H1 (cell line): Measurements from ENCODE around the gene XPO5. TPM values are rescaled to one million over a fixed set of nuclear protein-coding genes. Genes with fewer than 3 reads are reported as not detected.

ENCODE experiments used
- CTCF ChIA-PET: fragments of 300-600 bp; sonication (Branson Sonifier 250); formaldehyde crosslinking; loops from one replicate; lab custom pipeline; 2021; ENCODE audit not compliant: partially characterized antibody; lab: Charles Lee
- POLR2A ChIA-PET: fragments of 300-600 bp; sonication (Branson Sonifier 250); formaldehyde crosslinking; loops from one replicate; lab custom pipeline; 2021; ENCODE audit warnings: inconsistent platforms; ENCODE audit not compliant: partially characterized antibody; lab: Charles Lee
- DNase-seq, 2 experiments: peaks; one replicate each; pipeline versions ENCODE4 v3.0.0 to v3.0.0-alpha.2; 2010 to 2022; ENCODE audit warnings: low spot score in 2 of 2, low read depth in 1 of 2, mixed read lengths in 1 of 2
- FAIRE-seq: peaks from 2 replicates; lab custom pipeline; 2011; peaks lifted over from hg19 to GRCh38; lab: Jason Lieb, UNC
- H2AFZ ChIP-seq: 2 replicates; pipeline ENCODE4 v1.8.1; 2012; ENCODE audit warnings: low read length, inconsistent platforms
- H2AK5ac ChIP-seq: 2 replicates; pipeline ENCODE4 v1.6.1; 2013; ENCODE audit warnings: low read depth, low read length
- H2BK120ac ChIP-seq: replicated peaks from 2 replicates; pipeline ENCODE3; 2013; ENCODE audit warnings: low read depth, low read length, inconsistent platforms
- H2BK12ac ChIP-seq: 2 replicates; pipeline ENCODE4 v1.6.1; 2013; ENCODE audit warnings: low read depth, low read length
- H2BK15ac ChIP-seq: 2 replicates; pipeline ENCODE4 v1.6.1; 2013; ENCODE audit warnings: low read length
- H2BK20ac ChIP-seq: 2 replicates; pipeline ENCODE4 v1.6.1; 2013; ENCODE audit warnings: low read length
- H2BK5ac ChIP-seq: 2 replicates; pipeline ENCODE4 v1.6.1; 2013; ENCODE audit warnings: low read depth, low read length
- H3K14ac ChIP-seq: 2 replicates; pipeline ENCODE4 v1.6.1; 2013; ENCODE audit warnings: inconsistent platforms; ENCODE audit not compliant: insufficient read length
- H3K18ac ChIP-seq: 2 replicates; pipeline ENCODE4 v1.6.1; 2013; ENCODE audit warnings: low read length; ENCODE audit errors: extremely low read depth
- H3K23ac ChIP-seq: 2 replicates; pipeline ENCODE4 v1.6.1; 2013; ENCODE audit warnings: inconsistent platforms; ENCODE audit not compliant: insufficient read length
- H3K23me2 ChIP-seq: 2 replicates; pipeline ENCODE4 v1.6.1; 2013; ENCODE audit warnings: low read depth, low read length
- H3K27ac ChIP-seq: 2 replicates; pipeline ENCODE4 v1.6.1; 2011; ENCODE audit warnings: low read depth, low read length, inconsistent platforms
- H3K27me3 ChIP-seq, 4 experiments: replicated peaks in 1 of 4; 1 replicate in 1 of 4; 2 replicates in 3 of 4; pipeline versions ENCODE4 v1.6.1 to v1.8.1; 2011 to 2013; ENCODE audit warnings: low read length in 3 of 4, mild to moderate bottlenecking in 3 of 4, inconsistent platforms in 2 of 4, mixed read lengths in 2 of 4, moderate library complexity in 1 of 4; ENCODE audit not compliant: control insufficient read depth in 3 of 4, insufficient read depth in 3 of 4; ENCODE audit errors: extremely low read depth in 1 of 4
- H3K36me3 ChIP-seq, 4 experiments: 2 replicates each; pipeline versions ENCODE4 v1.6.1 to v1.8.1; 2011 to 2013; ENCODE audit warnings: mild to moderate bottlenecking in 4 of 4, low read length in 3 of 4, moderate library complexity in 2 of 4, control low read depth in 1 of 4, inconsistent platforms in 1 of 4; ENCODE audit not compliant: insufficient read depth in 4 of 4, control insufficient read depth in 2 of 4
- H3K4ac ChIP-seq: replicated peaks from 2 replicates; pipeline ENCODE3; 2013; ENCODE audit warnings: low read length, low read depth, mixed read lengths, inconsistent platforms; ENCODE audit not compliant: insufficient read length
- H3K4me1 ChIP-seq, 4 experiments: replicated peaks in 1 of 4; 1 replicate in 1 of 4; 2 replicates in 3 of 4; pipeline versions ENCODE4 v1.6.1 to v1.8.1; 2011 to 2013; ENCODE audit warnings: low read length in 3 of 4, inconsistent platforms in 2 of 4, mixed read lengths in 1 of 4; ENCODE audit not compliant: insufficient read depth in 4 of 4, control insufficient read depth in 3 of 4
- H3K4me2 ChIP-seq, 2 experiments: 2 replicates each; pipeline versions ENCODE4 v1.6.1 to v1.8.1; 2011 to 2013; ENCODE audit warnings: low read depth in 2 of 2, low read length in 2 of 2, control low read depth in 1 of 2, inconsistent platforms in 1 of 2, mild to moderate bottlenecking in 1 of 2; ENCODE audit not compliant: insufficient read depth in 1 of 2
- H3K4me3 ChIP-seq, 4 experiments: fragments of 200-600, 300-600 bp in 1 of 4; sonication (generic), shearing (Covaris generic), sonication (Bioruptor Twin) in 1 of 4; 2 replicates each; pipeline versions ENCODE4 v1.5.1 to v1.8.1; 2011 to 2016; ENCODE audit warnings: low read length in 4 of 4, low read depth in 3 of 4, control low read depth in 2 of 4, inconsistent platforms in 2 of 4, mild to moderate bottlenecking in 2 of 4, mixed read lengths in 1 of 4, moderate library complexity in 1 of 4; ENCODE audit not compliant: insufficient read depth in 2 of 4; ENCODE audit errors: extremely low read depth in 1 of 4
- H3K56ac ChIP-seq: replicated peaks from 2 replicates; pipeline ENCODE3; 2013; ENCODE audit warnings: low read depth, mild to moderate bottlenecking, mixed read lengths, low read length, inconsistent platforms; ENCODE audit not compliant: insufficient read length
- H3K79me1 ChIP-seq: 2 replicates; pipeline ENCODE4 v1.6.1; 2013; ENCODE audit warnings: low read depth, low read length, control low read depth
- H3K79me2 ChIP-seq, 2 experiments: 2 replicates each; pipeline versions ENCODE4 v1.6.1 to v1.8.1; 2012 to 2013; ENCODE audit warnings: low read length in 2 of 2, mild to moderate bottlenecking in 2 of 2, inconsistent platforms in 1 of 2; ENCODE audit not compliant: insufficient read depth in 2 of 2, control insufficient read depth in 1 of 2
- H3K9ac ChIP-seq, 4 experiments: replicated peaks in 1 of 4; 1 replicate in 1 of 4; 2 replicates in 3 of 4; pipeline versions ENCODE4 v1.6.1 to v1.8.1; 2011 to 2013; ENCODE audit warnings: low read depth in 3 of 4, low read length in 3 of 4, control low read depth in 2 of 4, mild to moderate bottlenecking in 2 of 4, moderate library complexity in 2 of 4, inconsistent platforms in 1 of 4; ENCODE audit errors: extremely low read depth in 1 of 4
- H3K9me3 ChIP-seq, 2 experiments: 2 replicates each; pipeline versions ENCODE4 v1.6.1 to v1.8.1; 2012 to 2013; ENCODE audit warnings: mild to moderate bottlenecking in 2 of 2, moderate library complexity in 2 of 2, control low read depth in 1 of 2, inconsistent platforms in 1 of 2, low read depth in 1 of 2, low read length in 1 of 2, mixed read lengths in 1 of 2; ENCODE audit not compliant: insufficient read depth in 2 of 2
- H4K20me1 ChIP-seq, 2 experiments: replicated peaks in 1 of 2; 2 replicates each; pipeline versions ENCODE3 to v1.8.1; 2011 to 2013; ENCODE audit warnings: inconsistent platforms in 2 of 2, low read length in 2 of 2, mild to moderate bottlenecking in 1 of 2; ENCODE audit not compliant: insufficient read depth in 2 of 2, control insufficient read depth in 1 of 2
- H4K5ac ChIP-seq: 2 replicates; pipeline ENCODE4 v1.6.1; 2013; ENCODE audit warnings: low read length, low read depth, mixed read lengths, inconsistent platforms; ENCODE audit not compliant: insufficient read length
- H4K8ac ChIP-seq: 2 replicates; pipeline ENCODE4 v1.8.0; 2013; ENCODE audit warnings: mild to moderate bottlenecking, moderate library complexity, low read length, inconsistent platforms; ENCODE audit not compliant: insufficient read depth; ENCODE audit errors: extremely low read depth
- H4K91ac ChIP-seq: replicated peaks from 2 replicates; pipeline ENCODE3; 2013; ENCODE audit warnings: low read length, mixed read lengths, inconsistent platforms; ENCODE audit not compliant: insufficient read length
- BACH1 ChIP-seq: IDR thresholded peaks from 2 replicates; pipeline ENCODE4 v1.6.1; 2012; ENCODE audit warnings: low read length, improper control_type of control experiment
- CEBPB ChIP-seq: IDR thresholded peaks from 2 replicates; pipeline ENCODE4 v1.6.1; 2012; ENCODE audit warnings: low read depth, low read length
- CHD2 ChIP-seq: IDR thresholded peaks from 2 replicates; pipeline ENCODE4 v1.6.1; 2012; ENCODE audit warnings: low read length, improper control_type of control experiment
- EP300 ChIP-seq, 2 experiments: IDR thresholded peaks; 1 replicate in 1 of 2; 2 replicates in 1 of 2; pipeline ENCODE4 v1.6.1; 2011 to 2012; ENCODE audit warnings: low read depth in 2 of 2, low read length in 2 of 2, mild to moderate bottlenecking in 2 of 2, borderline replicate concordance in 1 of 2, inconsistent platforms in 1 of 2, moderate library complexity in 1 of 2
- EZH2 ChIP-seq: fragments of 200-600 bp; sonication (generic); IDR thresholded peaks from 2 replicates; pipeline ENCODE4 v1.7.1; 2012; ENCODE audit warnings: low read depth, mild to moderate bottlenecking, moderate library complexity, low read length, inconsistent platforms; ENCODE audit not compliant: severe bottlenecking
- FOSL1 ChIP-seq: IDR thresholded peaks from 2 replicates; pipeline ENCODE4 v1.6.1; 2011; ENCODE audit warnings: mild to moderate bottlenecking, low read depth, low read length, moderate library complexity; ENCODE audit not compliant: insufficient read depth
- NRF1 ChIP-seq: IDR thresholded peaks from 2 replicates; pipeline ENCODE4 v1.6.1; 2011; ENCODE audit warnings: mild to moderate bottlenecking, low read depth, low read length, improper control_type of control experiment
- PHF8 ChIP-seq: fragments of 200-600 bp; sonication (generic); conservative IDR thresholded peaks from 2 replicates; pipeline ENCODE4 v1.7.1; 2012; ENCODE audit warnings: low read depth, mild to moderate bottlenecking, inconsistent platforms, low read length, moderate library complexity
- POU5F1 ChIP-seq: IDR thresholded peaks from 2 replicates; pipeline ENCODE4 v1.6.1; 2011; ENCODE audit warnings: low read depth, mild to moderate bottlenecking, low read length, moderate library complexity
- RNF2 ChIP-seq: fragments of 200-900, 300-1000 bp; sonication (generic); IDR thresholded peaks from 2 replicates; pipeline ENCODE4 v1.7.1; 2016; ENCODE audit warnings: borderline replicate concordance, low read depth, mild to moderate bottlenecking, antibody characterized with exemption, low read length; ENCODE audit not compliant: poor library complexity, severe bottlenecking; ENCODE audit errors: missing control alignments
- SP2 ChIP-seq: IDR thresholded peaks from 2 replicates; pipeline ENCODE4 v1.6.1; 2012; ENCODE audit warnings: mild to moderate bottlenecking, low read length, inconsistent platforms
- SP4 ChIP-seq: IDR thresholded peaks from 2 replicates; pipeline ENCODE4 v1.6.1; 2012; ENCODE audit warnings: low read length, inconsistent platforms
- WGBS, 2 experiments: shearing (Covaris generic) in 1 of 2; methylation state at CpG; one replicate each; pipeline versions ENCODE4 v1.1.6 to v1.1.7; 2013 to 2015; ENCODE audit warnings: low lambda C conversion rate in 2 of 2, mixed read lengths in 2 of 2, inconsistent platforms in 1 of 2, low coverage in 1 of 2, missing lambda C conversion rate in 1 of 2; ENCODE audit not compliant: insufficient replicate concordance in 2 of 2, insufficient coverage in 1 of 2, insufficient read length in 1 of 2; ENCODE audit errors: extremely low coverage in 1 of 2, missing lambda C conversion rate in 1 of 2; 5-methylcytosine and 5-hydroxymethylcytosine counted together
- polyA plus RNA-seq, 7 experiments: library from polyadenylated mRNA; depleted of rRNA in 3 of 7; stranded (reverse) in 5 of 7; unstranded in 2 of 7; fragments of >200 nt in 5 of 7; fragments of 200-250 nt in 2 of 7; gene quantifications; 1 replicate in 5 of 7; 2 replicates in 1 of 7; 4 replicates in 1 of 7; pipeline versions ENCODE4 v1.2.1 to v1.2.3, GENCODE V29; 2011 to 2013; ENCODE audit warnings: missing spikeins in 2 of 7, mixed read lengths in 2 of 7
- total RNA-seq: library from RNA; stranded (reverse); fragmentation: NEBNext Ultra II Directional; extraction: Animal tissue kit (Norgen Biotek cat#: 25700); gene quantifications from 2 replicates; pipeline ENCODE4 v1.2.1, GENCODE V29; 2021
- TF ChIP-seq, protein P1 (sequence below): IDR thresholded peaks from 2 replicates; pipeline ENCODE4 v1.6.1; 2012; ENCODE audit warnings: inconsistent platforms

Gene XPO5
- total and polyA plus RNA-seq, 2 of the 8 experiments (the other 6 are each of a cell fraction or from before 2014, with no cell fraction given): 80.6 to 95.7 TPM

DNA sequence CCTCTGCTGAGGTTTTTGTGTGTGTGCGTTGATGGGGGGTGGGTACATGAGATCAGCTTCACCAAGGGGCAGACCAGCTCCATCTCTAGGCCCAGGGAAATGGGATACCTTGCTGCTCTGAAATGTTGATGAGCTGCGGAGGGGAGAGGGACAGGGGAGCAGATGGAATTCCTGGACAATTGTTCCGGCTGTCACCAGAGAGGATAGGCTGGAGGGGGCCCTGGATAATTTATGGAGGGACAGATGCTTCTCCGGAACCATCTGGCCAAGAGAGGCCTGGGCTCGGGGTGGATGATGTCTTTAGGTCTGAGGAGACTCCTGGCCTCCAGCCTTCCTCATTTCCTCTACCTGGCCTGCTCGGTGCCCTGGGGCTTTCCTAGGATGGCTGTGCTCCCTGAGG lies 100.3 kb downstream of the XPO5 start:
- FAIRE-seq (no peak), DNase-seq (no peak)
- Histone ChIP-seq H3K79me2 (peaks cover 14 to 27% of the 10 kb centered on the region in 2 experiments), H3K56ac (no peak overlapping the region), H2BK15ac (no peak overlapping the region), H4K20me1 (no peaks in the 10 kb centered on the region), H2AFZ (no peak overlapping the region), H3K14ac (no peak overlapping the region), H3K4me3 (no peak overlapping the region), H3K4me1 (peaks cover 0 to 7% (median 6%) of the 10 kb centered on the region in 4 experiments; a peak in 5 of 7 replicates), H3K79me1 (peaks cover 5% of the 10 kb centered on the region; the same call in 1 of the 2 replicates), H2AK5ac (no peak overlapping the region), H3K36me3 (no peaks in the 10 kb centered on the region), H3K9me3 (no peaks in the 10 kb centered on the region), H2BK120ac (no peak overlapping the region), H3K4ac (no peak overlapping the region), H3K23me2 (peaks cover 4% of the 10 kb centered on the region; the same call in 1 of the 2 replicates), H3K4me2 (no peak overlapping the region), H3K18ac (no peak overlapping the region), H4K5ac (no peak overlapping the region), H3K9ac (no peak overlapping the region), H3K23ac (no peak overlapping the region), H3K27me3 (no peaks in the 10 kb centered on the region), H4K8ac (no peak overlapping the region), H2BK12ac (peak overlapping the region; percentile 60; the same call in 1 of the 2 replicates), H2BK20ac (no peak overlapping the region), H4K91ac (peak overlapping the region; percentile 27), H3K27ac (no peak overlapping the region), H2BK5ac (no peak overlapping the region)
- 90% methylated on average over 6 of the region's 6 CpGs; no CpG with 5 or more reads in 1 of the 2 experiments for WGBS, 2 experiments
- POLR2A ChIA-PET: interaction anchor here (1.0 to 1.3 kb wide), 2 partner anchors 11 to 497 kb away, joined by 3 read pairs; partner anchors contain the start of gene PEX6
- CTCF ChIA-PET: interaction anchor here (0.6 to 32.9 kb wide), 7 partner anchors 11 to 205 kb away, joined by 3 to 536 read pairs (median 3); partner anchors contain the start of gene LRRC73
- TF ChIP-seq FOSL1 (no peak), PHF8 (no peak), SP4 (no peak), CEBPB (no peak), BACH1 (no peak), CHD2 (no peak), EZH2 (no peak), RNF2 (no peak), POU5F1 (no peak), SP2 (no peak), EP300 (IDR thresholded peaks at IDR 0.05; ENCODE audit: borderline replicate concordance in 1 of 2, low read depth in 2 of 2, low read length in 2 of 2) (no peak), NRF1 (no peak)
- TF ChIP-seq, protein P1, sequence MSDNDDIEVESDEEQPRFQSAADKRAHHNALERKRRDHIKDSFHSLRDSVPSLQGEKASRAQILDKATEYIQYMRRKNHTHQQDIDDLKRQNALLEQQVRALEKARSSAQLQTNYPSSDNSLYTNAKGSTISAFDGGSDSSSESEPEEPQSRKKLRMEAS: no peak
